Stomach (tissue), 4 donors: Measurements from ENCODE around the gene TPRG1L.

Experiments
- EP300 ChIP-seq: sonication (generic); formaldehyde crosslinking; IDR thresholded peaks from one replicate; pipeline ENCODE4 v1.6.1; 2017; ENCODE audit warnings: antibody characterized with exemption
- POLR2A ChIP-seq, 4 donors: fragments of 450-650 bp; IDR thresholded peaks; one replicate each; pipeline ENCODE4 v1.6.1; 2016; ENCODE audit warnings: antibody characterized with exemption in 4 of 4, control low read depth in 2 of 4, mild to moderate bottlenecking in 1 of 4, moderate library complexity in 1 of 4
- POLR2AphosphoS5 ChIP-seq, 3 donors: sonication (generic); formaldehyde crosslinking; IDR thresholded peaks; one replicate each; pipeline ENCODE4 v1.6.1; 2016; ENCODE audit warnings: antibody characterized with exemption in 3 of 3
- TF ChIP-seq, protein P1 (sequence below), 7 experiments: fragments of 450-650 bp in 4 of 7; fragments of 200-600 bp in 3 of 7; sonication (generic) in 3 of 7; IDR thresholded peaks; one replicate each; pipeline ENCODE4 v1.5.1; 2016 to 2019; ENCODE audit warnings: antibody characterized with exemption in 7 of 7, control low read depth in 2 of 7, mild to moderate bottlenecking in 1 of 7

DNA sequence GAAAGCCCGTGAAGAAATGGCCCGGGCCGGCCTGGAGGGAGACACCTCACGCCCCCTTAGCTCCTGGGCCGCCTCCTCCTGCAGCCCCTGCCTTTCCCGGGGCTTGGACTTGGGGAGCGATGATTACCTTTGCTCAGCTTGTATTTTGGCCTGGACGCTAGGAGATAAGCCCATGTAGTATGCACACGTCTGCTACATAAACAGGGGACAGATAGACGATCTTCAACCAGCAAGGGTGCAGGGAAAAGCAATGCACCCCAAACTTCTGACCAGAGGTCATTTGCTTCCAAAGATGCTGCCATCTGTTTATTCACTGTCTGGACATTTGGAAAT lies 28.4 kb downstream of the TPRG1L start:
- TF ChIP-seq, protein P1, sequence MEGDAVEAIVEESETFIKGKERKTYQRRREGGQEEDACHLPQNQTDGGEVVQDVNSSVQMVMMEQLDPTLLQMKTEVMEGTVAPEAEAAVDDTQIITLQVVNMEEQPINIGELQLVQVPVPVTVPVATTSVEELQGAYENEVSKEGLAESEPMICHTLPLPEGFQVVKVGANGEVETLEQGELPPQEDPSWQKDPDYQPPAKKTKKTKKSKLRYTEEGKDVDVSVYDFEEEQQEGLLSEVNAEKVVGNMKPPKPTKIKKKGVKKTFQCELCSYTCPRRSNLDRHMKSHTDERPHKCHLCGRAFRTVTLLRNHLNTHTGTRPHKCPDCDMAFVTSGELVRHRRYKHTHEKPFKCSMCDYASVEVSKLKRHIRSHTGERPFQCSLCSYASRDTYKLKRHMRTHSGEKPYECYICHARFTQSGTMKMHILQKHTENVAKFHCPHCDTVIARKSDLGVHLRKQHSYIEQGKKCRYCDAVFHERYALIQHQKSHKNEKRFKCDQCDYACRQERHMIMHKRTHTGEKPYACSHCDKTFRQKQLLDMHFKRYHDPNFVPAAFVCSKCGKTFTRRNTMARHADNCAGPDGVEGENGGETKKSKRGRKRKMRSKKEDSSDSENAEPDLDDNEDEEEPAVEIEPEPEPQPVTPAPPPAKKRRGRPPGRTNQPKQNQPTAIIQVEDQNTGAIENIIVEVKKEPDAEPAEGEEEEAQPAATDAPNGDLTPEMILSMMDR (IDR thresholded peaks at IDR 0.05), result no peak
- TF ChIP-seq POLR2A (IDR thresholded peaks at IDR 0.05), result no peak
- no peak for TF ChIP-seq POLR2AphosphoS5 (IDR thresholded peaks at IDR 0.05)
- TF ChIP-seq EP300, result no peak
